ENCODE results near the gene KMT2C.

DNA sequence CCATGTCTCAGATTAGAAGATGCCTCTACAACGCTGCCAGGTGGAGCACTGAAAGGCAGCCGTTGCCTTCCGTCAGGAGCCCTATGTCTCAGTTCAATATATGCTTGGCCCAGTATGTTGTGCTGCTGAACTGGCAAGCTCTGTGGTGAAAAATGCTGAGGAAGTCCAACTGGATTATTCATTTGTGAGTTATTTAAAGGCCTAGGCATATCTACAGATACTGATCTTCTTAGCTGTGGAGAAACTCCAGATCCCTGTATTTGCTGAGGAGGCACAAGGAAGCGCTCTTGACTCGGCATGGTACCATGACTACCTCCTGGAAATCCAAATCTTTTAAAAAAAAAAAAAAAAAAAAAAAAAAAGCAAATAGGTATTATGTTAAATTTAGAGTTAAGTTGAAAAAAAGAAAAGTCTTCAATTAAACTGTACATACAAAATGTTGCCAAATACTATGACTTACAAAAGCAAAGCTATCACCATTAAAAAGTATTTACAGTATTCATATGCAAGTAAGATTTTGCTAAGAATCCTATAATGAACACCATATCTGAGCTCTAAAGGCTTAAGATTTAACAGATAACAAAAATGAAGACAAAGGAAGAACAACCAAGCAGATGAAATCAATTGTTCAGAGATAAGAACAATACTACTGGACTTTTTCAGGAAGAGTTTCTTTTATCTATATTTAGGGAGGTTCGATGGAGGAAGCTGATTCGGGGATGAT lies 258.0 kb downstream of the KMT2C start:
- TF ChIP-seq POU6F1 (CRISPR knock-in tag; IDR thresholded peaks at IDR 0.05; ENCODE audit: borderline replicate concordance, low read depth) (no peak), PPARA (CRISPR knock-in tag; IDR thresholded peaks at IDR 0.05; ENCODE audit: borderline replicate concordance) (no peak), ARNTL (CRISPR knock-in tag; IDR thresholded peaks at IDR 0.05; ENCODE audit: borderline replicate concordance, low read depth) (no peak), CREB5 (CRISPR knock-in tag; IDR thresholded peaks at IDR 0.05; ENCODE audit: low read depth) (no peak), CSRNP3 (CRISPR knock-in tag; IDR thresholded peaks at IDR 0.05) (no peak), TOX (CRISPR knock-in tag; IDR thresholded peaks at IDR 0.05; ENCODE audit: borderline replicate concordance) (no peak)
